Vein endothelial cell (primary cell): ENCODE measurements around the gene OTULIN. TPM values are rescaled to one million over a fixed set of nuclear protein-coding genes. Genes with fewer than 3 reads are reported as not detected.

Source experiments
- total RNA-seq: library from RNA; depleted of rRNA; stranded (reverse); fragments of >200 nt; gene quantifications from 2 replicates; pipeline ENCODE4 v1.2.3, GENCODE V29; 2012

The OTULIN gene
- 22.5 and 24.6 TPM in 2 replicates for total RNA-seq

DNA sequence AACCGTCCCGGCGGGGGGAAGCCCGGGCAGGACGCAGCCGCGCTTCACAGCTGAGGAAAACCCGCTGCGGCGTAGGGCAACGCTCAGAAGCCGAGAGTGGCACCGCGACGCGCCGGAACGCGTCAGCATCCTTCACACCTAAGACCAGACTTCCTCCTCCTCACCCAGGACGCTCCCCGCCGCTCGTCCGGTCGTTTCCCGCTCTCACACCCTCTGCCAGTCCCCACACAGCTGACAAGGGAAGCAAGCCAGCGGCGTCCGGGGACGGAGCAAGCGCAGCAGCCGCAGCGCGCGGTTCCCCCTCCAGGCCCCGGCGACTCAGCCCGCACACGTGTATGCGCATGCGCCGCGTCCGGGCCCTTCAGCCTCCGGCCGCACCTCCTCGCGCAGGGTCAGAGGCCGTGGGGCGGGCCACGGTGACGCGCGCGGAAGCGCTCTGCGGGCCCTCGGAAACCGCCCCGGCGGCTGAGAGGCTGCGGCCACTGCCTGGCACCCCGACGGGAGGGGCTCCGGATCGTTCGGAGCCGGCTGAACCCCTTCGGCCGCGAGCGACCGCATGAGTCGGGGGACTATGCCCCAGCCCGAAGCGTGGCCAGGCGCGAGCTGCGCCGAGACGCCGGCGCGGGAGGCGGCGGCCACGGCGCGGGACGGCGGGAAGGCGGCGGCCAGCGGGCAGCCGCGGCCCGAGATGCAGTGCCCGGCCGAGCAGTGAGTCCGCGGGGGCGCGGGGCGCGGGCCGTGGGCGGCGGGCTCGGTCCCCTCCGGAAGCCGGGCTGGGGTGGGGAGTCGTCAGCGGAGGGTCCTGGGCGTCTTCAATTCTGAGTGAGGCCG, at the start of gene OTULIN:
Gene OTULIN (plus strand): TSS at position 449 of the 831 bp plus-strand sequence. CDS start 108 bp downstream, at position 557.

Other genes starting within 250 kb of the OTULIN start
- under 0.01 and 0.19 TPM in 2 replicates for gene OTULINL, start 82.9 kb upstream of the OTULIN start, total RNA-seq
- 10.8 and 18.2 TPM in 2 replicates for gene ANKH, start 207.1 kb downstream of the OTULIN start, total RNA-seq